Measurements from ENCODE around the gene WASF2. TPM values are rescaled to one million over a fixed set of nuclear protein-coding genes. Genes with fewer than 3 reads are reported as not detected.
"Not testable (repeated sequence)": the region's sequence is repeated elsewhere in the genome, so short reads cannot be mapped to it uniquely, and the experiment has no call there.

The WASF2 gene
- total RNA-seq, 1 donor from 2014 or later: 127 TPM

GRCh38 chr1:27400082-27400962, 89.6 kb downstream of the WASF2 start:
- intact Hi-C loops (cut with micrococcal nuclease): no loop called here

GRCh38 chr1:27399251-27400025, 90.5 kb downstream of the WASF2 start:
- intact Hi-C loops (cut with micrococcal nuclease): loop anchor here (5.0 kb wide), 1 partner anchor 297 kb away; no protein-coding TSS in a partner anchor

DNA sequence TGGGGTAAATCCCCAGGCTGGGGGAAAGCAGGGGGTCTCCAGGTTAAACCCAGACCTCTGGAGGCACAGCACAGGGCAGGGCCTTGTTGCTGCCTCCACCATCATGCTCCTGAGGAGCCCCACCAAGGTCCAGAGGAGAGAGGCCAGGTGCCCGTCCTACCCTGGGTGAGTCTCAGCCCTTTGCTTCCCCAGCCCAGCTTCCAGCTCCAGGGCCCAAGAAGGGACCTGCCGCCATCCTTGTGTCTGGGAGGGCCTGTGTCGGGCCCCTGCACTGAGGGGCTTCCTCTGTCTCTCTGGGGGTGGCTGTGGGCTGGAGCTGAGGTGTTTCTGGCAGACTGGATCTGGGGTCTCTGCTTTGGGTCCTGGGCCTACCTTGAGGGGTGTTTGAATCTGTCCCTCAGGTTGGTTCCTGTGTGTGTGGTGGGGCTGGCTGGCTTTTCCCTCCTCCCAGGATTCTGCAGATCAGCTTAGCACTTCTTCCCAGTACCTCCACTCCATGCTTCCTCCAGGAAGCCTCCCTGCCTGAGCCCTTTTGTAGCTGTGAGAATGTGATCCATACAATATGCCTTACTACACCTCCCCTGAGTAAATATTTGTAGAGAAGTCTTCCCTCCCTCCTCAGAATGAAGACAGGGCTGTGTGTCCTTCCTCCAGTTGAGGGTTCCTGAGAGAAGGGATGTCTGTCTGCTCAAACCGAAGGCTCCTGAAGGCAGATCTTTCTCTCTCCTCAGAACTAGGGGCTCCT, 91.4 kb downstream of the WASF2 start:
- intact Hi-C loops (cut with micrococcal nuclease): loop anchor here (5.0 kb wide), 1 partner anchor 296 kb away; no protein-coding TSS in a partner anchor

DNA sequence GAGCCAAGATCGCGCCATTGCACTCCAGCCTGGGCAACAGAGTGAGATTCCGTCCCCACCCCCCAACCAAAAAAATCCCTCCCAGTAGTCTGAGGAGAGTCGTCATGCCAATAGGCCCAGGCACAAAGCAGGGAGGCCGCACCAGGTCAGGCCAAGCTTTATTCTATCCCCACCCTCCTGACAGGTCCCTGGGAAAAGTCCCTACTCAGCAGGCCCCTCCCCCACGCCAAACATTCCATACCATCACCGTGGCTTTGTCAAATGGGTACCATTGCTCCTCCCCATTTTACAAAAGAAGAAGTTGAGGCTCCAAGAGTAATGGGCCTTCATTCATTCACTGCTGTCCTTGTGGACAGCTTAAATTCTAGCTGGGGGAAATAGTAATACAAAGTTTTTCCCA, 92.2 kb downstream of the WASF2 start:
- intact Hi-C loops (cut with micrococcal nuclease): loop anchor here (5.0 kb wide), 1 partner anchor 295 kb away; no protein-coding TSS in a partner anchor

GRCh38 chr1:27397110-27397509, 92.9 kb downstream of the WASF2 start:
- intact Hi-C loops (cut with micrococcal nuclease): loop anchor here (5.0 kb wide), 1 partner anchor 295 kb away; no protein-coding TSS in a partner anchor

- intact Hi-C loops (cut with micrococcal nuclease): loop anchor here (1.0 to 5.0 kb wide), 4 partner anchors 94 to 351 kb away; no protein-coding TSS in a partner anchor
These were observed 94.3 kb downstream of the WASF2 start for GRCh38 chr1:27395441-27396195.

DNA sequence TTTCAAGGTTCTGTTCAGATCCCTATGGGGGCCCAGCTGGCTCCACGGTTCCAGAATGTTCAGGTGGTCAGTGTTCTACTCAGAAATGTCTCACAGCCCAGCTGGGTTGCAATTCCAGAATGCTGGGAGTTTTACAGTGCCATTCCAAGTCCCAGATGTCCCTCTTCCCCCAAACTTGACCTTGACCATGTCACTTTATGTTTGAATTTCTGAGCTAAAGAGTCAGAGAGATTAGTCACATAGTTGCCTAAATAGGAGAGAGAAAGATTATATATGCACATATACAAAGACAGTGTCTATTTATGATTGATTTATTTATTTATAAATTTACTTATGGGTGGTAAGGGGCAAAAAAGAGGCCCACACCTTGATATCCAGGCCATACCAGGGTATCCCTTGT, 95.0 kb downstream of the WASF2 start:
- intact Hi-C loops (cut with micrococcal nuclease): loop anchor here (1.0 to 5.0 kb wide), 4 partner anchors 94 to 351 kb away; no protein-coding TSS in a partner anchor

DNA sequence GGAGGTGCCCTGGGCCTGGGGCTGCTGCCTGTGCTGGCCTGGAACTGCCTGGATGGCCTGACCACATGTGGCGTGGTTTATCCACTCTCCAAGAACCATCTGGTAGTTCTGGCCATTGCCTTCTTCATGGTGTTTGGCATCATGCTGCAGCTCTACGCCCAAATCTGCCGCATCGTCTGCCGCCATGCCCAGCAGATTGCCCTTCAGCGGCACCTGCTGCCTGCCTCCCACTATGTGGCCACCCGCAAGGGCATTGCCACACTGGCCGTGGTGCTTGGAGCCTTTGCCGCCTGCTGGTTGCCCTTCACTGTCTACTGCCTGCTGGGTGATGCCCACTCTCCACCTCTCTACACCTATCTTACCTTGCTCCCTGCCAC, 95.7 kb downstream of the WASF2 start:
- intact Hi-C loops (cut with micrococcal nuclease): no loop called here

DNA sequence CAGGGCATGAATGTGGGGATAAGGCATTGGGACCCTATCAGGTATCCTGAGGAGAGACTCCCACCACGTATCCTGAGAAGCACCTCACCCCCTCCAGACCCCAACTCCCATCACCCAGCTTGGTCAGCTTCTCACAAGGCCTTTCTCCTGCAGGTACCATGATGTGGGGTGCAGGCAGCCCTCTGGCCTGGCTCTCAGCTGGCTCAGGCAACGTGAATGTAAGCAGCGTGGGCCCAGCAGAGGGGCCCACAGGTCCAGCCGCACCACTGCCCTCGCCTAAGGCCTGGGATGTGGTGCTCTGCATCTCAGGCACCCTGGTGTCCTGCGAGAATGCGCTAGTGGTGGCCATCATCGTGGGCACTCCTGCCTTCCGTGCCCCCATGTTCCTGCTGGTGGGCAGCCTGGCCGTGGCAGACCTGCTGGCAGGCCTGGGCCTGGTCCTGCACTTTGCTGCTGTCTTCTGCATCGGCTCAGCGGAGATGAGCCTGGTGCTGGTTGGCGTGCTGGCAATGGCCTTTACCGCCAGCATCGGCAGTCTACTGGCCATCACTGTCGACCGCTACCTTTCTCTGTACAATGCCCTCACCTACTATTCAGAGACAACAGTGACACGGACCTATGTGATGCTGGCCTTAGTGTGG, 96.2 kb downstream of the WASF2 start:
- intact Hi-C loops (cut with micrococcal nuclease): no loop called here

DNA sequence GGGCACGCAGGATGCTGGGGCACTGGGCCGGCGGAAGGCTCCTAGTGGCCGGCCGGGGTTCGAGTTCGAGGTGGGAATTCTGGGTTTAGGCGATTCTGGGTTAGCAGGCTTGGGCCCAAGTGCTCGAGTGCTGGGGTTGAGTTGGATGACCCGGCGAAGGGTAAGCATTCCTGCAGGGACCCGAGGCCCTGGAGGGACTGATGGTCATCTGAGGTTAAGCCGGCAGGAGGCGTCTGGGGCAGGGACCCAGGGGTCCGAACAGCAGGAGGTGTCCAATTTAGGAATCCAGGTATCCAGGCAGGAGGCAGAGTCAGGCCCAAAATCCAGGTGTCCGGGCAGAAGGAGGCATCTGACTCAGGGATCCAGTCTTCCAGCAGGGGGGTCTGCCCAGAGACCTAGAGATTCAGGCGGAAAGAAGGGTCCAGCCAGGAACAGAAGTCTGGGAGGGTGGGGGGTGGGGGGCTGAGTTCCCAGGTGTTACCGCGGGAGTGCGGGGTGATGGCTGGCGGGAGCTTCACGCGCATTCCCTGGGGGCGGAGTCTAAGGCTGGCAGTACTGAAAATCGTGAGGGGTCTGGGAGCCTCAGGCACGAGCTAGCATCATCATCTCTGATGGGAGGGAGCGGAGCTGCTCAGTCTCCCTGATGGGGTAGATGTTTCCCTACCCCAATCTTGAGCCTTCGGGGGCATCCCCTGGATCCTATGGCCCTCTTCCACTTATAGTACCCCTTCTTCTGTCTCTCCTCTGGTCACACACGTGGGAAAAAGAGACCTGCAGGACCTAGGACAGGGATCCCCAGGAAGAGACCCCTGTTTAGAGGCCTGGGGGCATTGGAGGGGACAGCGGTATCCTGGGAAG, 97.0 kb downstream of the WASF2 start:
- intact Hi-C loops (cut with micrococcal nuclease): loop anchor here (1.0 kb wide), 10 partner anchors 10 to 270 kb away; partner anchors contain the start of genes CD164L2, SYTL1, TMEM222 and WDTC1

DNA sequence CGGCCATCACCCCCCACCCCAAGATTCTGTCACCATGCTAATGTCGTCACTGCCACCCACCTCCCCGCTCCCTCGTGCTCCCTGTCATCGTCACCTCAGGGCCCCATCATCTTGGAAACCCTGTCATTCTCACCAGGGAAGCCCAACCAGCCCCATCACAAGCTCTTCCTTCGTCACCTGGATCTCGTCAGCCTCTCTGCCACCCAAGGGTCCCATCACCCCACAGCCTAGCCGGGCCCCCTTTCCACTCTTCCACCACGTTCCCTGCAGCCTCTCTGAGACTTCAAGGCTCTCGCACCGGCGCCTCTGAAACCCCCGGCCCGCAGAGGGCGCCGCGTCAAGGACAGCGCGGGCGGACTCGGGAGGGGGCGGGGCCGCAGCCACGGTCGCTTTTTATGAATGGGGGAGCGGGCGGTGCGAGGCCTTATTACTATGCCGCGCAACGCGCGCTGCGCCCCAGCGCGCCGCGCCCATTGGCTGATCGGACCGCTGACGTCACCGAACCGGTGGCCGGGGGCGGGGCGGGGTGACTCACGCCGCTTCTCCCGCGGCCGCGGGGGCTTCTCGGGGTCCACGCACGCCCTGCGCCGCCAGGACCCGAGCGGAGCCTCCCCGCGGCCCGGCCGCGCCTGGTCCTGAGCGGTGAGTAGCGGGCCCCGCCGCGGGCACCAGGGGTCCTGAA, 97.7 kb downstream of the WASF2 start, which contains the start of gene GPR3:
TSS of gene GPR3 (plus strand) at position 527 of the 682 bp plus-strand sequence. CDS start 1,177 bp downstream, outside the sequence.
- intact Hi-C loops (cut with micrococcal nuclease): loop anchor here (1.0 kb wide), 10 partner anchors 9 to 271 kb away; partner anchors contain the start of genes CD164L2, SYTL1, TMEM222 and WDTC1

- intact Hi-C loops (cut with micrococcal nuclease): loop anchor here (1.0 kb wide), 10 partner anchors 8 to 272 kb away; partner anchors contain the start of genes CD164L2, SYTL1, TMEM222 and WDTC1
These were observed 98.4 kb downstream of the WASF2 start for GRCh38 chr1:27391511-27392095.

DNA sequence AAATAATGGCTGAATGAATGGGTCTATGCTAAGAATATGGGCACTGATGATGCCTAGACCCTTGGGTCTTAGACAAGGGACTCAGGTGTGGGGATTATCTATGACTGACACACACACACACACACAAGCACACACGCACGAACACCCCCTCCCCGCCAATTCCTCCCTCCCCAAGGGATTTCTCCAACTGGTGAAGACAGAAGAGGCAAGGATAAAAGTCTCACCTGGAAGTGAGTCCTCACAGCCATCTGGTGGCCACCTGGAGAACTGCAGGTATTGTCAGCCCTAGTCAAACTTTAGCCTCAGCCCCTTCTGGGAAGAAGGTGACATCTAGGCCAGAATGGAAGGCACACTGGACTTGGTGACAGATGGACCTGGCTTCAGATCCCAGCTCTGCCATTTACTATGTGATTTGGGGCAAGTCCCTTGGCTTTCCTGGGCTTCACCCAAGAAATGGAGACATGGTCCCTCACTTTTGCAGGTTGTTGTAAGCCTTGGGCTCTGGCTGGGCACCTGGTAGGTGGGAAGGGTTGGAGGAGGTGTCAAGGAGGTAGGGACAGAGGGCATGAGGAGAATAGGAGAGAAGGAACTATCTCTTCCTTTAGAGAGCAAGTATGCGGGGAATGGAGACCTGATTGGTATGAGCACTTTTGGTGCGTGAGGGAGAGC, 101.5 kb downstream of the WASF2 start:
- intact Hi-C loops (cut with micrococcal nuclease): loop anchor here (1.0 kb wide), 4 partner anchors 23 to 87 kb away; no protein-coding TSS in a partner anchor

DNA sequence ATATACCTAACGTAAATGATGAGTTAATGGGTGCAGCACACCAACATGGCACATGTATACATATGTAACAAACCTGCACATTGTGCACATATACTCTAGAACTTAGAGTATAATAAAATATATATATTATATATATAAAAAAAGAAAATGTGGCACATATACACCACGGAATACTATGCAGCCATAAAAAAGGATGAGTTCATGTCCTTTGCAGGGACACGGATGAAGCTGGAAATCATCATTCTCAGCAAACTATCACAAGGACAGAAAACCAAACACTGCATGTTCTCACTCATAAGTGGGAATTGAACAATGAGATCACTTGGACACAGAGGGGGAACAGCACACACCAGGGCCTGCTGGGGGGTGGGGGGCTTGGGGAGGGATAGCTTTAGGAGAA, 105.2 kb downstream of the WASF2 start:
- intact Hi-C loops (cut with micrococcal nuclease): not testable (repeated sequence)

DNA sequence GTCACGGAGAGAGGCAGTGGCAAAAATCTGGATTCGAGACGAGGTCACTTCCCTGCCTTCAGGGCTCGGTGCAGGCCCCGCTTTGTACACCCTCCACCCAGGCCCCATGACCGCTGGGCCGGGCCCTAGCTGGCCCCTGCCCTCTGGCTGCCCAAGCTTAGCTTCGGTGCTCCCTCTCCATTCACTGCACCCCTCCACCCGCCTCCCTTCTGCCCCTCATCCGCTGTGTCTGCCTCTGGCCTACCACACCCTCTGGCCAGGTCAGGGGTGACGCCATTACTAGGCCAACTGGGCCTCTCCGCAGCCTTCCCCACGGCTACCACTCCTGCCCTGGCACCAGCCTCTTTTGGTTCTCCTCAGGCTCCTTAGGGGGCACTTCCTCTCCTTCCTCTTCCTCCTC, 106.3 kb downstream of the WASF2 start:
- intact Hi-C loops (cut with micrococcal nuclease): loop anchor here (1.0 kb wide), 3 partner anchors 9 to 26 kb away; partner anchors contain the start of gene GPR3

DNA sequence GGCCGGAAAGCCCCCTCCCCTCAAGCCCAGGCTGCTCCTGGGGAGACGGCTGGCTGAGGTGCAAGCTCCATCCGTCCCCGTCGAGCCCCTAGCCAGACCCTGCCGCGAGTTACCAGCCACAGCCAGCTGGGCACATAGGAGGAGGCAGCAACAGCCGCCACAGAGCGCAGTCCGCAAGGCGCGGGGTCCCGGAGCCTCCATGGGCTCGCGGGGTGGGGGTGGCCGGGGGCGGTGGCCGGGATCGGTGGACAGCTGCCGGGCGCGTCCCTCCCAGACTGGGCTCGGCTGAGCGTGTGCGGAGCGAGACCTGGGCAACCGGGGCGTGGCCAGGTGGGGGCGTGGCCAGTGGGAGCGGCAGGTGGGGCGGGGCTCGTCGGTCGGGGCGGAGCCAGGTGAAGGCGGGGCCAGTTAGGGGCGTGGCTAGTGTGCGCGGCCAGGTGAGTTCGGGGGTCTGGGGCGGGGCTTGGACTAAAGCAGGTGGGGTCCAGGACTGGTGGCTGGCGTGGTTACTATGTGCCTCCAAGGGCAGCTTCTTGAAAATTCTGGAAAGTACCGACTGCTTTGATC, 106.8 kb downstream of the WASF2 start, which contains the start of gene CD164L2:
TSS of gene CD164L2 (minus strand) at position 295 of the 567 bp plus-strand sequence. CDS start at position 201, 94 bp downstream.
- intact Hi-C loops (cut with micrococcal nuclease): loop anchor here (1.0 kb wide), 3 partner anchors 9 to 26 kb away; partner anchors contain the start of gene GPR3

Data from T-helper 1 cell treated with Interleukin-12 subunit alpha and Interleukin-12 subunit beta and Interleukin-4 antibody, amounts not matched to agents 30 ng/mL and 1 ng/mL, for 36 hours (primary cell).